ENCODE measurements around the gene ITGBL1. TPM values are rescaled to one million over a fixed set of nuclear protein-coding genes. Genes with fewer than 3 reads are reported as not detected.

ITGBL1 gene
- total and polyA plus RNA-seq, 2 donors (not counting 1 experiment from before 2014, with no cell fraction given) = not detected

GRCh38 chr13:101406791-101407190 lies 45.7 kb upstream of the ITGBL1 start:
- H3K4me3 Mint-ChIP-seq = no peak overlapping the region
- H3K27ac Mint-ChIP-seq = no peak overlapping the region
- intact Hi-C loops (cut with micrococcal nuclease) = no loop called here
- H3K27ac ChIP-seq (ENCODE audit: low read length in 2 of 2) = no peak overlapping the region
- ATAC-seq (ENCODE audit: low read depth) (no peak), DNase-seq (no peak)
- no peak overlapping the region for H2AFZ ChIP-seq (ENCODE audit: insufficient read depth, low read depth, low read length, poor library complexity, severe bottlenecking)
- no peaks in the 10 kb centered on the region for H3K4me1 Mint-ChIP-seq
- H3K9ac ChIP-seq (ENCODE audit: low read length) = no peak overlapping the region
- H3K9me3 Mint-ChIP-seq (ENCODE audit: insufficient read depth) = peaks cover 3% of the 10 kb centered on the region
- no peaks in the 10 kb centered on the region for H3K36me3 ChIP-seq (replicated peaks in 1 of 2; ENCODE audit: control extremely low read depth in 1 of 2, control insufficient read depth in 1 of 2, extremely low read depth in 1 of 2, insufficient read depth in 2 of 2, low read length in 1 of 2)
- H3K4me3 ChIP-seq (ENCODE audit: control extremely low read depth in 1 of 5, extremely low read depth in 1 of 5, insufficient read depth in 1 of 5, low read depth in 2 of 5, low read length in 4 of 5) = no peak overlapping the region
- CTCF ChIA-PET = no interaction called here
- no peak for TF ChIP-seq CTCF (IDR thresholded peaks at IDR 0.05)
- no peak for TF ChIP-seq EZH2 (IDR thresholded peaks at IDR 0.05; ENCODE audit: borderline replicate concordance, insufficient read depth, low read depth, low read length, poor library complexity, severe bottlenecking)
- no peaks in the 10 kb centered on the region for H3K27me3 ChIP-seq (replicated peaks in 1 of 4; ENCODE audit: control extremely low read depth in 1 of 4, control insufficient read depth in 3 of 4, insufficient read depth in 4 of 4, low read length in 3 of 4)
- no peaks in the 10 kb centered on the region for H3K4me1 ChIP-seq (ENCODE audit: control insufficient read depth in 2 of 2, insufficient read depth in 2 of 2, low read length in 2 of 2)
- peaks cover 3% of the 10 kb centered on the region for H3K27me3 Mint-ChIP-seq
- POLR2A ChIA-PET = no interaction called here
- no peaks in the 10 kb centered on the region for H3K9me3 ChIP-seq (ENCODE audit: control extremely low read depth in 1 of 3, control insufficient read depth in 2 of 3, insufficient read depth in 1 of 3, low read length in 2 of 3)
- no peaks in the 10 kb centered on the region for H3K79me2 ChIP-seq (ENCODE audit: control insufficient read depth, insufficient read depth, low read length)
- no peak overlapping the region for H3K4me2 ChIP-seq (replicated peaks; ENCODE audit: low read depth, low read length, poor library complexity, severe bottlenecking)
- no CpG with 5 or more reads among the region's 1 CpG for WGBS (ENCODE audit: insufficient coverage)
- H4K20me1 ChIP-seq (ENCODE audit: control insufficient read depth, insufficient read depth, low read length, poor library complexity, severe bottlenecking) = no peaks in the 10 kb centered on the region

GRCh38 chr13:101408154-101408553 lies 44.3 kb upstream of the ITGBL1 start:
- ChIA-PET CTCF (no interaction called here), POLR2A (no interaction called here)
- H3K9me3 Mint-ChIP-seq (ENCODE audit: insufficient read depth) = peaks cover 3% of the 10 kb centered on the region
- Histone ChIP-seq H3K9ac (ENCODE audit: low read length) (no peak overlapping the region), H3K27me3 (replicated peaks in 1 of 4; ENCODE audit: control extremely low read depth in 1 of 4, control insufficient read depth in 3 of 4, insufficient read depth in 4 of 4, low read length in 3 of 4) (no peaks in the 10 kb centered on the region), H3K4me2 (replicated peaks; ENCODE audit: low read depth, low read length, poor library complexity, severe bottlenecking) (no peak overlapping the region), H3K4me1 (ENCODE audit: control insufficient read depth in 2 of 2, insufficient read depth in 2 of 2, low read length in 2 of 2) (no peaks in the 10 kb centered on the region), H3K36me3 (replicated peaks in 1 of 2; ENCODE audit: control extremely low read depth in 1 of 2, control insufficient read depth in 1 of 2, extremely low read depth in 1 of 2, insufficient read depth in 2 of 2, low read length in 1 of 2) (no peaks in the 10 kb centered on the region), H4K20me1 (ENCODE audit: control insufficient read depth, insufficient read depth, low read length, poor library complexity, severe bottlenecking) (no peaks in the 10 kb centered on the region), H3K9me3 (ENCODE audit: control extremely low read depth in 1 of 3, control insufficient read depth in 2 of 3, insufficient read depth in 1 of 3, low read length in 2 of 3) (no peaks in the 10 kb centered on the region), H3K27ac (ENCODE audit: low read length in 2 of 2) (no peak overlapping the region), H3K4me3 (ENCODE audit: control extremely low read depth in 1 of 5, extremely low read depth in 1 of 5, insufficient read depth in 1 of 5, low read depth in 2 of 5, low read length in 4 of 5) (no peak overlapping the region), H2AFZ (ENCODE audit: insufficient read depth, low read depth, low read length, poor library complexity, severe bottlenecking) (no peak overlapping the region), H3K79me2 (ENCODE audit: control insufficient read depth, insufficient read depth, low read length) (no peaks in the 10 kb centered on the region)
- DNase-seq (no peak), ATAC-seq (ENCODE audit: low read depth) (no peak)
- TF ChIP-seq CTCF (IDR thresholded peaks at IDR 0.05) = no peak
- no peak for TF ChIP-seq EZH2 (IDR thresholded peaks at IDR 0.05; ENCODE audit: borderline replicate concordance, insufficient read depth, low read depth, low read length, poor library complexity, severe bottlenecking)
- no peaks in the 10 kb centered on the region for H3K4me1 Mint-ChIP-seq
- intact Hi-C loops (cut with micrococcal nuclease) = no loop called here
- no peak overlapping the region for H3K27ac Mint-ChIP-seq
- peaks cover 3% of the 10 kb centered on the region for H3K27me3 Mint-ChIP-seq
- 84% methylated on average over 6 of the region's 9 CpGs for WGBS (ENCODE audit: insufficient coverage)
- H3K4me3 Mint-ChIP-seq = no peak overlapping the region

All from B cell (primary cell).